Keratinocyte (primary cell): ENCODE results near the gene SLC9A7.

Source experiments
- EZH2 ChIP-seq: IDR thresholded peaks from one replicate; pipeline ENCODE4 v1.6.1; 2012; ENCODE audit warnings: inconsistent platforms, mild to moderate bottlenecking, low read length, moderate library complexity
- TF ChIP-seq, protein P1 (sequence below), 3 experiments: IDR thresholded peaks in 1 of 3; conservative IDR thresholded peaks in 1 of 3; optimal IDR thresholded peaks in 1 of 3; 2 replicates in 2 of 3; 3 replicates in 1 of 3; pipeline versions ENCODE3 to v1.5.1; 2011; ENCODE audit warnings: low read length in 3 of 3, mild to moderate bottlenecking in 3 of 3, moderate library complexity in 2 of 3, control low read depth in 1 of 3, inconsistent platforms in 1 of 3; ENCODE audit not compliant: insufficient read depth in 2 of 3; ENCODE audit errors: extremely low read depth in 1 of 3

GRCh38 chrX:46649421-46650260, 109.3 kb downstream of the SLC9A7 start:
- TF ChIP-seq, protein P1, sequence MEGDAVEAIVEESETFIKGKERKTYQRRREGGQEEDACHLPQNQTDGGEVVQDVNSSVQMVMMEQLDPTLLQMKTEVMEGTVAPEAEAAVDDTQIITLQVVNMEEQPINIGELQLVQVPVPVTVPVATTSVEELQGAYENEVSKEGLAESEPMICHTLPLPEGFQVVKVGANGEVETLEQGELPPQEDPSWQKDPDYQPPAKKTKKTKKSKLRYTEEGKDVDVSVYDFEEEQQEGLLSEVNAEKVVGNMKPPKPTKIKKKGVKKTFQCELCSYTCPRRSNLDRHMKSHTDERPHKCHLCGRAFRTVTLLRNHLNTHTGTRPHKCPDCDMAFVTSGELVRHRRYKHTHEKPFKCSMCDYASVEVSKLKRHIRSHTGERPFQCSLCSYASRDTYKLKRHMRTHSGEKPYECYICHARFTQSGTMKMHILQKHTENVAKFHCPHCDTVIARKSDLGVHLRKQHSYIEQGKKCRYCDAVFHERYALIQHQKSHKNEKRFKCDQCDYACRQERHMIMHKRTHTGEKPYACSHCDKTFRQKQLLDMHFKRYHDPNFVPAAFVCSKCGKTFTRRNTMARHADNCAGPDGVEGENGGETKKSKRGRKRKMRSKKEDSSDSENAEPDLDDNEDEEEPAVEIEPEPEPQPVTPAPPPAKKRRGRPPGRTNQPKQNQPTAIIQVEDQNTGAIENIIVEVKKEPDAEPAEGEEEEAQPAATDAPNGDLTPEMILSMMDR (optimal IDR thresholded peaks at IDR 0.05 in 1 of 3, IDR thresholded peaks at IDR 0.05 in 1 of 3, conservative IDR thresholded peaks at IDR 0.05 in 1 of 3; ENCODE audit: extremely low read depth in 1 of 3, insufficient read depth in 2 of 3, low read length in 3 of 3), result no peak
- no peak for TF ChIP-seq EZH2
